Liver (tissue), 9 donors: ENCODE results near the gene RPGRIP1L. TPM values are rescaled to one million over a fixed set of nuclear protein-coding genes. Genes with fewer than 3 reads are reported as not detected.

Experiments
- DNase-seq: peaks from one replicate; pipeline ENCODE4 v3.0.0-alpha.2; 2017; ENCODE audit warnings: low spot score
- H3K27ac ChIP-seq, 2 donors: one replicate each; pipeline ENCODE4 v1.7.0; 2013; ENCODE audit warnings: inconsistent platforms in 2 of 2, low read length in 2 of 2, control low read depth in 1 of 2, low read depth in 1 of 2, mild to moderate bottlenecking in 1 of 2
- H3K27me3 ChIP-seq, 4 donors: one replicate each; pipeline versions ENCODE4 v1.6.1 to v1.7.0; 2013; ENCODE audit warnings: low read length in 3 of 4, inconsistent platforms in 1 of 4, mild to moderate bottlenecking in 1 of 4, moderate library complexity in 1 of 4; ENCODE audit not compliant: control insufficient read depth in 4 of 4, insufficient read depth in 4 of 4
- H3K36me3 ChIP-seq, 4 donors: one replicate each; pipeline versions ENCODE4 v1.6.1 to v1.7.0; 2013; ENCODE audit warnings: low read length in 3 of 4, mild to moderate bottlenecking in 3 of 4, low read depth in 1 of 4, moderate library complexity in 1 of 4; ENCODE audit not compliant: control insufficient read depth in 4 of 4, insufficient read depth in 3 of 4
- H3K4me1 ChIP-seq, 4 donors: one replicate each; pipeline versions ENCODE4 v1.6.1 to v1.7.0; 2013; ENCODE audit warnings: low read length in 3 of 4, mild to moderate bottlenecking in 3 of 4, moderate library complexity in 1 of 4; ENCODE audit not compliant: control insufficient read depth in 4 of 4, insufficient read depth in 4 of 4
- H3K4me3 ChIP-seq, 3 donors: one replicate each; pipeline versions ENCODE4 v1.6.1 to v1.7.0; 2013; ENCODE audit warnings: low read length in 3 of 3, control low read depth in 1 of 3, low read depth in 1 of 3, mild to moderate bottlenecking in 1 of 3
- H3K9ac ChIP-seq, 2 donors: one replicate each; pipeline ENCODE4 v1.7.0; 2013; ENCODE audit warnings: low read length in 2 of 2, mild to moderate bottlenecking in 2 of 2, moderate library complexity in 2 of 2, control low read depth in 1 of 2, low read depth in 1 of 2
- H3K9me3 ChIP-seq, 4 donors: one replicate each; pipeline versions ENCODE4 v1.6.1 to v1.7.0; 2013; ENCODE audit warnings: low read length in 3 of 4; ENCODE audit not compliant: control insufficient read depth in 4 of 4
- EGR1 ChIP-seq, 2 donors: IDR thresholded peaks; 2 replicates each; pipeline ENCODE4 v1.6.1; 2016 to 2018; ENCODE audit warnings: antibody characterized with exemption in 2 of 2, low read depth in 2 of 2
- FOXA1 ChIP-seq: IDR thresholded peaks from 2 replicates; pipeline ENCODE4 v1.6.1; 2016; ENCODE audit warnings: antibody characterized with exemption
- FOXA2 ChIP-seq: IDR thresholded peaks from 2 replicates; pipeline ENCODE4 v1.6.1; 2016; ENCODE audit warnings: antibody characterized with exemption
- GABPA ChIP-seq, 2 donors: IDR thresholded peaks in 1 of 2; conservative IDR thresholded peaks in 1 of 2; 2 replicates each; pipeline ENCODE4 v1.6.1; 2016; ENCODE audit warnings: antibody characterized with exemption in 2 of 2, mild to moderate bottlenecking in 1 of 2, moderate library complexity in 1 of 2
- HNF4A ChIP-seq, 2 donors: conservative IDR thresholded peaks; 2 replicates each; pipeline ENCODE4 v1.6.1; 2016; ENCODE audit warnings: antibody characterized with exemption in 2 of 2, mild to moderate bottlenecking in 2 of 2
- HNF4G ChIP-seq: IDR thresholded peaks from 2 replicates; pipeline ENCODE4 v1.6.1; 2016; ENCODE audit warnings: antibody characterized with exemption
- JUND ChIP-seq, 2 donors: IDR thresholded peaks; 2 replicates each; pipeline ENCODE4 v1.6.1; 2016; ENCODE audit warnings: antibody characterized with exemption in 2 of 2
- NR2F2 ChIP-seq: IDR thresholded peaks from 2 replicates; pipeline ENCODE4 v1.6.1; 2016; ENCODE audit warnings: antibody characterized with exemption
- RAD21 ChIP-seq, 2 donors: IDR thresholded peaks; 2 replicates each; pipeline ENCODE4 v1.6.1; 2016; ENCODE audit warnings: antibody characterized with exemption in 2 of 2, mild to moderate bottlenecking in 2 of 2
- RXRA ChIP-seq, 2 donors: IDR thresholded peaks; 2 replicates each; pipeline ENCODE4 v1.6.1; 2017 to 2018; ENCODE audit warnings: antibody characterized with exemption in 2 of 2, mild to moderate bottlenecking in 1 of 2
- SP1 ChIP-seq: IDR thresholded peaks from 2 replicates; pipeline ENCODE4 v1.6.1; 2018; ENCODE audit warnings: antibody characterized with exemption, mild to moderate bottlenecking
- TAF1 ChIP-seq: conservative IDR thresholded peaks from 2 replicates; pipeline ENCODE4 v1.6.1; 2016; ENCODE audit warnings: antibody characterized with exemption, mild to moderate bottlenecking
- YY1 ChIP-seq: IDR thresholded peaks from 2 replicates; pipeline ENCODE4 v1.6.1; 2016; ENCODE audit warnings: antibody characterized with exemption, mild to moderate bottlenecking
- WGBS: extraction: QIAGEN DNeasy Blood & Tissue Kit; methylation state at CpG from one replicate; pipeline ENCODE4 v1.1.7; 2013; 5-methylcytosine and 5-hydroxymethylcytosine counted together
- polyA plus RNA-seq, 2 donors: library from polyadenylated mRNA; stranded (reverse) in 1 of 2; unstranded in 1 of 2; fragments of 200-250 nt in 1 of 2; fragments of >200 nt in 1 of 2; fragmentation: Nextera tagmentation in 1 of 2; extraction: Ambion mirVana in 1 of 2; gene quantifications; one replicate each; pipeline versions ENCODE4 v1.2.1 to v1.2.3, GENCODE V29; 2013 to 2015
- total RNA-seq, 2 donors: library from RNA; depleted of rRNA; stranded (reverse); fragments of >200 nt; gene quantifications; one replicate each; pipeline ENCODE4 v1.2.3, GENCODE V29; 2014
- TF ChIP-seq, protein P1 (sequence below): IDR thresholded peaks from 2 replicates; pipeline ENCODE4 v1.6.1; 2016; ENCODE audit warnings: antibody characterized with exemption
- TF ChIP-seq, protein P2 (sequence below): IDR thresholded peaks from 2 replicates; pipeline ENCODE4 v1.6.1; 2016; ENCODE audit warnings: antibody characterized with exemption
- TF ChIP-seq, protein P3 (sequence below): IDR thresholded peaks from 2 replicates; pipeline ENCODE4 v1.6.1; 2016; ENCODE audit warnings: antibody characterized with exemption, mild to moderate bottlenecking
- TF ChIP-seq, protein P4 (sequence below): fragments of 150-350 bp; IDR thresholded peaks from 2 replicates; pipeline ENCODE4 v1.5.1; 2017; ENCODE audit warnings: improper control_type of control experiment, low read depth, low read length; ENCODE audit not compliant: missing input control
- TF ChIP-seq, protein P5 (sequence below): IDR thresholded peaks from 2 replicates; pipeline ENCODE4 v1.6.1; 2016; ENCODE audit warnings: antibody characterized with exemption
- donor health status: healthy.
- donor health status: healthy.
- donor health status: healthy.
- donor health status: healthy.
- donor health status: healthy.

Gene RPGRIP1L
- total and polyA plus RNA-seq, 4 donors, result 0.46 to 1.4 (median 0.89) TPM

DNA sequence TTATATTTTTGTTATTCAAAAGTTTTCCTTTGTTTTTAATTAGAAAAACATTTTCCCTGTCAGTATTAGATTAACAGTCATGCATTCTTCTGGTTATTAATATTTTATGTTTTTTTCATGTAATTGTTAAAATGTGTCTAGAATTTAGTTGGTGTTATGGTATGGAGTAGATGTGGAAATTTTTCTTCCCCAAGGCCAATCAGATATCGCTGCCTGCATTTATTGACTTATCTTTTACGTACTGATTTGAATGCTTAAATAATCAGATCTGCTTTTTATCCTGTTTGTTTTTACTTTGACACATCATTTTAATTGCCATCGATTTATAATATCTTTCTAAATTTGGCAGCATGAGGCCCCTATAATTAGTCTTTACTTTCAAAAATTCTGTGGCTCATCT lies 13.9 kb upstream of the RPGRIP1L start:
- Histone ChIP-seq H3K27ac (no peak overlapping the region), H3K36me3 (no peaks in the 10 kb centered on the region), H3K9me3 (no peaks in the 10 kb centered on the region), H3K4me1 (peaks cover 0 to 3% (median under 1%) of the 10 kb centered on the region in 4 donors), H3K27me3 (no peaks in the 10 kb centered on the region), H3K4me3 (no peak overlapping the region), H3K9ac (no peak overlapping the region)
- WGBS, result 92% methylated on average over 3 of the region's 3 CpGs
- TF ChIP-seq RAD21 (IDR thresholded peaks at IDR 0.05) (no peak), HNF4G (no peak), YY1 (no peak), JUND (IDR thresholded peaks at IDR 0.05) (no peak), FOXA2 (no peak), FOXA1 (no peak), SP1 (no peak), EGR1 (IDR thresholded peaks at IDR 0.05; ENCODE audit: low read depth in 2 of 2) (no peak), TAF1 (no peak), NR2F2 (no peak), GABPA (IDR thresholded peaks at IDR 0.05 in 1 of 2, conservative IDR thresholded peaks at IDR 0.05 in 1 of 2) (no peak), HNF4A (conservative IDR thresholded peaks at IDR 0.05) (no peak), RXRA (IDR thresholded peaks at IDR 0.05) (no peak)
- TF ChIP-seq, protein P1, sequence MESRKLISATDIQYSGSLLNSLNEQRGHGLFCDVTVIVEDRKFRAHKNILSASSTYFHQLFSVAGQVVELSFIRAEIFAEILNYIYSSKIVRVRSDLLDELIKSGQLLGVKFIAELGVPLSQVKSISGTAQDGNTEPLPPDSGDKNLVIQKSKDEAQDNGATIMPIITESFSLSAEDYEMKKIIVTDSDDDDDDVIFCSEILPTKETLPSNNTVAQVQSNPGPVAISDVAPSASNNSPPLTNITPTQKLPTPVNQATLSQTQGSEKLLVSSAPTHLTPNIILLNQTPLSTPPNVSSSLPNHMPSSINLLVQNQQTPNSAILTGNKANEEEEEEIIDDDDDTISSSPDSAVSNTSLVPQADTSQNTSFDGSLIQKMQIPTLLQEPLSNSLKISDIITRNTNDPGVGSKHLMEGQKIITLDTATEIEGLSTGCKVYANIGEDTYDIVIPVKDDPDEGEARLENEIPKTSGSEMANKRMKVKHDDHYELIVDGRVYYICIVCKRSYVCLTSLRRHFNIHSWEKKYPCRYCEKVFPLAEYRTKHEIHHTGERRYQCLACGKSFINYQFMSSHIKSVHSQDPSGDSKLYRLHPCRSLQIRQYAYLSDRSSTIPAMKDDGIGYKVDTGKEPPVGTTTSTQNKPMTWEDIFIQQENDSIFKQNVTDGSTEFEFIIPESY, result no peak
- TF ChIP-seq, protein P2, sequence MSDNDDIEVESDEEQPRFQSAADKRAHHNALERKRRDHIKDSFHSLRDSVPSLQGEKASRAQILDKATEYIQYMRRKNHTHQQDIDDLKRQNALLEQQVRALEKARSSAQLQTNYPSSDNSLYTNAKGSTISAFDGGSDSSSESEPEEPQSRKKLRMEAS, result no peak
- TF ChIP-seq, protein P3, sequence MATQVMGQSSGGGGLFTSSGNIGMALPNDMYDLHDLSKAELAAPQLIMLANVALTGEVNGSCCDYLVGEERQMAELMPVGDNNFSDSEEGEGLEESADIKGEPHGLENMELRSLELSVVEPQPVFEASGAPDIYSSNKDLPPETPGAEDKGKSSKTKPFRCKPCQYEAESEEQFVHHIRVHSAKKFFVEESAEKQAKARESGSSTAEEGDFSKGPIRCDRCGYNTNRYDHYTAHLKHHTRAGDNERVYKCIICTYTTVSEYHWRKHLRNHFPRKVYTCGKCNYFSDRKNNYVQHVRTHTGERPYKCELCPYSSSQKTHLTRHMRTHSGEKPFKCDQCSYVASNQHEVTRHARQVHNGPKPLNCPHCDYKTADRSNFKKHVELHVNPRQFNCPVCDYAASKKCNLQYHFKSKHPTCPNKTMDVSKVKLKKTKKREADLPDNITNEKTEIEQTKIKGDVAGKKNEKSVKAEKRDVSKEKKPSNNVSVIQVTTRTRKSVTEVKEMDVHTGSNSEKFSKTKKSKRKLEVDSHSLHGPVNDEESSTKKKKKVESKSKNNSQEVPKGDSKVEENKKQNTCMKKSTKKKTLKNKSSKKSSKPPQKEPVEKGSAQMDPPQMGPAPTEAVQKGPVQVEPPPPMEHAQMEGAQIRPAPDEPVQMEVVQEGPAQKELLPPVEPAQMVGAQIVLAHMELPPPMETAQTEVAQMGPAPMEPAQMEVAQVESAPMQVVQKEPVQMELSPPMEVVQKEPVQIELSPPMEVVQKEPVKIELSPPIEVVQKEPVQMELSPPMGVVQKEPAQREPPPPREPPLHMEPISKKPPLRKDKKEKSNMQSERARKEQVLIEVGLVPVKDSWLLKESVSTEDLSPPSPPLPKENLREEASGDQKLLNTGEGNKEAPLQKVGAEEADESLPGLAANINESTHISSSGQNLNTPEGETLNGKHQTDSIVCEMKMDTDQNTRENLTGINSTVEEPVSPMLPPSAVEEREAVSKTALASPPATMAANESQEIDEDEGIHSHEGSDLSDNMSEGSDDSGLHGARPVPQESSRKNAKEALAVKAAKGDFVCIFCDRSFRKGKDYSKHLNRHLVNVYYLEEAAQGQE, result no peak
- TF ChIP-seq, protein P4, sequence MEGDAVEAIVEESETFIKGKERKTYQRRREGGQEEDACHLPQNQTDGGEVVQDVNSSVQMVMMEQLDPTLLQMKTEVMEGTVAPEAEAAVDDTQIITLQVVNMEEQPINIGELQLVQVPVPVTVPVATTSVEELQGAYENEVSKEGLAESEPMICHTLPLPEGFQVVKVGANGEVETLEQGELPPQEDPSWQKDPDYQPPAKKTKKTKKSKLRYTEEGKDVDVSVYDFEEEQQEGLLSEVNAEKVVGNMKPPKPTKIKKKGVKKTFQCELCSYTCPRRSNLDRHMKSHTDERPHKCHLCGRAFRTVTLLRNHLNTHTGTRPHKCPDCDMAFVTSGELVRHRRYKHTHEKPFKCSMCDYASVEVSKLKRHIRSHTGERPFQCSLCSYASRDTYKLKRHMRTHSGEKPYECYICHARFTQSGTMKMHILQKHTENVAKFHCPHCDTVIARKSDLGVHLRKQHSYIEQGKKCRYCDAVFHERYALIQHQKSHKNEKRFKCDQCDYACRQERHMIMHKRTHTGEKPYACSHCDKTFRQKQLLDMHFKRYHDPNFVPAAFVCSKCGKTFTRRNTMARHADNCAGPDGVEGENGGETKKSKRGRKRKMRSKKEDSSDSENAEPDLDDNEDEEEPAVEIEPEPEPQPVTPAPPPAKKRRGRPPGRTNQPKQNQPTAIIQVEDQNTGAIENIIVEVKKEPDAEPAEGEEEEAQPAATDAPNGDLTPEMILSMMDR, result no peak
- TF ChIP-seq, protein P5, sequence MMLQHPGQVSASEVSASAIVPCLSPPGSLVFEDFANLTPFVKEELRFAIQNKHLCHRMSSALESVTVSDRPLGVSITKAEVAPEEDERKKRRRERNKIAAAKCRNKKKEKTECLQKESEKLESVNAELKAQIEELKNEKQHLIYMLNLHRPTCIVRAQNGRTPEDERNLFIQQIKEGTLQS, result no peak
- DNase-seq, result no peak
